Lung (tissue), 12 donors: Measurements from ENCODE around the gene NELFE. TPM values are rescaled to one million over a fixed set of nuclear protein-coding genes. Genes with fewer than 3 reads are reported as not detected.

ENCODE experiments used
- ATAC-seq: fragments of 200-7000 bp; cut with Tn5 transposase; one replicate; pipeline ENCODE4 v1.9.1; 2020; ENCODE audit warnings: moderate number of reproducible peaks; ENCODE audit not compliant: insufficient read depth, low FRiP score
- DNase-seq, 3 donors: peaks; one replicate each; pipeline ENCODE4 v3.0.0-alpha.2; 2013 to 2017
- H3K27ac ChIP-seq, 2 donors: one replicate each; pipeline ENCODE4 v1.5.1; 2013; ENCODE audit warnings: mild to moderate bottlenecking in 2 of 2, moderate library complexity in 2 of 2, control low read depth in 1 of 2, inconsistent platforms in 1 of 2, low read depth in 1 of 2, low read length in 1 of 2
- H3K27me3 ChIP-seq, 3 donors: one replicate each; pipeline ENCODE4 v1.5.1; 2013; ENCODE audit warnings: low read length in 2 of 3; ENCODE audit not compliant: control insufficient read depth in 3 of 3, insufficient read depth in 3 of 3
- H3K36me3 ChIP-seq, 4 donors: one replicate each; pipeline ENCODE4 v1.5.1; 2013; ENCODE audit warnings: low read length in 4 of 4, mild to moderate bottlenecking in 1 of 4, moderate library complexity in 1 of 4; ENCODE audit not compliant: control insufficient read depth in 4 of 4, insufficient read depth in 4 of 4
- H3K4me1 ChIP-seq, 5 donors: one replicate each; pipeline ENCODE4 v1.5.1; 2013; ENCODE audit warnings: low read length in 5 of 5, mild to moderate bottlenecking in 2 of 5, moderate library complexity in 1 of 5; ENCODE audit not compliant: control insufficient read depth in 5 of 5, insufficient read depth in 5 of 5
- H3K4me3 ChIP-seq: one replicate; pipeline ENCODE4 v1.5.1; 2013; ENCODE audit warnings: mild to moderate bottlenecking, control low read depth, moderate library complexity
- H3K9ac ChIP-seq, 2 donors: one replicate each; pipeline ENCODE4 v1.5.1; 2013; ENCODE audit warnings: low read length in 2 of 2, control low read depth in 1 of 2; ENCODE audit not compliant: insufficient read depth in 1 of 2
- H3K9me3 ChIP-seq, 4 donors: one replicate each; pipeline ENCODE4 v1.5.1; 2013; ENCODE audit warnings: low read length in 3 of 4, mild to moderate bottlenecking in 1 of 4, moderate library complexity in 1 of 4; ENCODE audit not compliant: control insufficient read depth in 4 of 4, insufficient read depth in 3 of 4
- CTCF ChIP-seq: IDR thresholded peaks from 2 replicates; pipeline ENCODE4 v1.5.1; 2012; ENCODE audit warnings: mild to moderate bottlenecking; ENCODE audit errors: control extremely low read depth, extremely low read depth
- WGBS, 2 donors: extraction: QIAGEN DNeasy Blood & Tissue Kit; methylation state at CpG; one replicate each; pipeline ENCODE4 v1.1.7; 2013; 5-methylcytosine and 5-hydroxymethylcytosine counted together
- polyA plus RNA-seq, 2 donors: library from polyadenylated mRNA; stranded (reverse); fragments of 200-250 nt; gene quantifications; one replicate each; pipeline ENCODE4 v1.2.1, GENCODE V29; 2013
- total RNA-seq, 2 donors: library from RNA; depleted of rRNA in 1 of 2; stranded (reverse); fragments of >200 nt in 1 of 2; gene quantifications; one replicate each; pipeline ENCODE4 v1.2.1, GENCODE V29; 2014 to 2021
- donor health status: control.
- donor health status: control.
- donor health status: Bipolar disorder and iron deficiency.
- donor health status: healthy.
- donor health status: DM: yes; HTN: yes; CAD: no.

The NELFE gene
- total and polyA plus RNA-seq, 4 donors = 53.1 to 69.0 (median 58.7) TPM

GRCh38 chr6:31943742-31944141 lies 15.0 kb downstream of the NELFE start:
- no peak overlapping the region for H3K27ac ChIP-seq
- 81 to 89% methylated on average over 3 of the region's 3 CpGs for WGBS, 2 donors
- ATAC-seq (no peak), DNase-seq (no peak)
- peaks cover 0 to 2% (median 0%) of the 10 kb centered on the region in 4 donors for H3K36me3 ChIP-seq
- no peak overlapping the region for H3K4me3 ChIP-seq
- H3K9me3 ChIP-seq = no peaks in the 10 kb centered on the region
- TF ChIP-seq CTCF = no peak
- H3K27me3 ChIP-seq = peaks cover 0 to 5% (median 0%) of the 10 kb centered on the region in 3 donors
- peaks cover 0 to 11% (median 0%) of the 10 kb centered on the region in 5 donors for H3K4me1 ChIP-seq
- H3K9ac ChIP-seq = no peak overlapping the region

DNA sequence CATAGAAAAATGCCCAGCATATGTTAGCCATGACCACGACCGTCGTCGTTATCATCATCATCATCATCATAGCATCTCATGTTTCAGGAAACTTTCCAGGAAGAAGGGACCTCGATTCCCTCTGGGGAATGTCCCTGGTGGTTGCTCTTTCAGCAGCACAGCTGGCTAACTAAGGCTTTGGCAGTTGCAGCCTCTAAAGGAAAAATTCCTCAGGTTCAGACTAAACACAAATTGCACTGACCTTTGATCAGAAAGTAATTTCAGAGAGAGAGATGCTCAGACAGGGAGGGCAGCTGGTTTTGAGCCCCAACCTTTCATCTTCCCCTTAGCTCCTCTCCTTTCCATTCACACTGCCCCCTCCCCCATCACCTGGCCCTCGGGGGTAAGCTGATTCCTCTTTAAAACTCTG lies 18.5 kb downstream of the NELFE start:
- 17 to 18% methylated on average over 6 of the region's 6 CpGs for WGBS, 2 donors
- no peak overlapping the region for H3K9ac ChIP-seq
- H3K4me1 ChIP-seq = peaks cover 0 to 2% (median 0%) of the 10 kb centered on the region in 5 donors
- no peaks in the 10 kb centered on the region for H3K9me3 ChIP-seq
- TF ChIP-seq CTCF = no peak
- no peaks in the 10 kb centered on the region for H3K27me3 ChIP-seq
- DNase-seq (no peak), ATAC-seq (no peak)
- H3K4me3 ChIP-seq = no peak overlapping the region
- peaks cover 0 to 2% (median 0%) of the 10 kb centered on the region in 4 donors for H3K36me3 ChIP-seq
- no peak overlapping the region for H3K27ac ChIP-seq

DNA sequence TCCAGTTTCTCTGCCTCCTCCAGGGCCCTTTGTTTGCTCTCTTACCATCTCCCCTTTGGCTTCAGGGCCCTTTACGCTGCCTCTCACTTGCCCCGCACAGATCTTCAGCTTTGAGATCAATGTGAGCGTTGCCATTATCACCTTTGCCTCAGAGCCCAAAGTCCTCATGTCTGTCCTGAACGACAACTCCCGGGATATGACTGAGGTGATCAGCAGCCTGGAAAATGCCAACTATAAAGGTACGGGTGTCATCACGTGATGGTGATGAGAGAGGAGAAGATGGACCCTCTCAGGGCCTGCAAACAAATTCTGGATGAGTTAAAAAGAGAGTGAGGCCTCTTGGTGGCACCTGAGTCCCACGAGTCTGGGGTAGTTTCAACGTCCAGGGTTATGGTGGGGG lies 22.9 kb downstream of the NELFE start:
- no peaks in the 10 kb centered on the region for H3K9me3 ChIP-seq
- H3K27ac ChIP-seq = no peak overlapping the region
- no peak overlapping the region for H3K9ac ChIP-seq
- DNase-seq = no peak
- no peaks in the 10 kb centered on the region for H3K4me1 ChIP-seq
- no peak for TF ChIP-seq CTCF
- no peak for ATAC-seq
- H3K36me3 ChIP-seq = no peaks in the 10 kb centered on the region
- WGBS, 2 donors = 86 to 90% methylated on average over 9 of the region's 9 CpGs
- H3K4me3 ChIP-seq = no peak overlapping the region
- H3K27me3 ChIP-seq = no peaks in the 10 kb centered on the region

GRCh38 chr6:31935021-31935420 lies 23.8 kb downstream of the NELFE start:
- Histone ChIP-seq H3K9ac (no peak overlapping the region), H3K9me3 (no peaks in the 10 kb centered on the region), H3K4me3 (no peak overlapping the region), H3K27ac (no peak overlapping the region), H3K36me3 (no peaks in the 10 kb centered on the region), H3K4me1 (no peaks in the 10 kb centered on the region), H3K27me3 (no peaks in the 10 kb centered on the region)
- ATAC-seq = no peak
- no peak for TF ChIP-seq CTCF
- no peak for DNase-seq
- WGBS, 2 donors = 53 to 72% methylated on average over 3 of the region's 3 CpGs
